ENCODE measurements around the gene KIAA1671.

GRCh38 chr22:25120761-25121212, 168.3 kb downstream of the KIAA1671 start:
- no peak for TF ChIP-seq POLR2AphosphoS5 (IDR thresholded peaks at IDR 0.05)
- TF ChIP-seq CTCF (IDR thresholded peaks at IDR 0.05), result no peak
- no peak for TF ChIP-seq EP300 (IDR thresholded peaks at IDR 0.05)
- TF ChIP-seq POLR2A (IDR thresholded peaks at IDR 0.05), result no peak
